HG03565 (cell line): ENCODE measurements around the gene TNS3.
A peak's percentile ranks its signal among the peaks of the same experiment; 100 is the strongest.

Experiments
- ATAC-seq: cut with Tn5 transposase; IDR thresholded peaks from one replicate; pipeline ENCODE4 v1.9.1; 2021; ENCODE audit warnings: mild to moderate bottlenecking, moderate library complexity; ENCODE audit not compliant: unreplicated experiment

TNS3 gene

GRCh38 chr7:47376991-47377616 lies 204.8 kb downstream of the TNS3 start:
- ATAC-seq, result no peak

- ATAC-seq, result no peak
Observed at GRCh38 chr7:47375121-47375938, 206.6 kb downstream of the TNS3 start.

- no peak for ATAC-seq
Observed at GRCh38 chr7:47374538-47374937, 207.4 kb downstream of the TNS3 start.

GRCh38 chr7:47373871-47374451 lies 207.9 kb downstream of the TNS3 start:
- ATAC-seq, result no peak

- no peak for ATAC-seq
Observed at GRCh38 chr7:47371733-47372368, 210.1 kb downstream of the TNS3 start.

- ATAC-seq, result no peak
Observed at GRCh38 chr7:47371317-47371716, 210.6 kb downstream of the TNS3 start.

- no peak for ATAC-seq
Observed at GRCh38 chr7:47370461-47371042, 211.4 kb downstream of the TNS3 start.

GRCh38 chr7:47369736-47370135 lies 212.2 kb downstream of the TNS3 start:
- no peak for ATAC-seq

GRCh38 chr7:47368190-47368812 lies 213.6 kb downstream of the TNS3 start:
- ATAC-seq, result no peak

- no peak for ATAC-seq
Observed at GRCh38 chr7:47367369-47367768, 214.5 kb downstream of the TNS3 start.

GRCh38 chr7:47366960-47367359 lies 215.0 kb downstream of the TNS3 start:
- ATAC-seq, result no peak

- ATAC-seq, result no peak
Observed at GRCh38 chr7:47366211-47366610, 215.7 kb downstream of the TNS3 start.

- no peak for ATAC-seq
Observed at GRCh38 chr7:47362984-47363383, 218.9 kb downstream of the TNS3 start.

GRCh38 chr7:47361746-47362215 lies 220.1 kb downstream of the TNS3 start:
- peak; percentile 59 for ATAC-seq

GRCh38 chr7:47361236-47361635 lies 220.7 kb downstream of the TNS3 start:
- no peak for ATAC-seq

GRCh38 chr7:47360301-47360900 lies 221.5 kb downstream of the TNS3 start:
- no peak for ATAC-seq

GRCh38 chr7:47358944-47359588 lies 222.8 kb downstream of the TNS3 start:
- no peak for ATAC-seq

GRCh38 chr7:47358357-47358756 lies 223.6 kb downstream of the TNS3 start:
- ATAC-seq, result no peak

GRCh38 chr7:47357863-47358262 lies 224.0 kb downstream of the TNS3 start:
- ATAC-seq, result no peak

- no peak for ATAC-seq
Observed at GRCh38 chr7:47357361-47357760, 224.6 kb downstream of the TNS3 start.
